HCT116 (cell line): Measurements from ENCODE around the gene PSME4. TPM values are rescaled to one million over a fixed set of nuclear protein-coding genes. Genes with fewer than 3 reads are reported as not detected.
"Not testable (repeated sequence)": the region's sequence is repeated elsewhere in the genome, so short reads cannot be mapped to it uniquely, and the experiment has no call there.

Source experiments
- ATAC-seq: fragments of 200-7000 bp; cut with Tn5 transposase; 2 replicates; pipeline ENCODE4 v1.9.1; 2020; ENCODE audit warnings: mild to moderate bottlenecking, moderate library complexity
- BruUV-seq: library from RNA; stranded (reverse); fragments of 400-500 nt; replicated peaks from 2 replicates; lab custom pipeline; 2021; lab: Mats Ljungman, UMichigan
- CTCF ChIA-PET: fragments of 300-600 bp; sonication (Branson Sonifier 250); formaldehyde crosslinking; loops from one replicate; lab custom pipeline; 2021; ENCODE audit warnings: antibody characterized with exemption; lab: Charles Lee
- POLR2A ChIA-PET: fragments of 300-600, 350-600 bp; sonication (Branson Sonifier 250); formaldehyde crosslinking; loops from one replicate; lab custom pipeline; 2021; ENCODE audit warnings: antibody characterized with exemption; lab: Charles Lee
- RAD21 ChIA-PET, 2 experiments: fragments of 300-600 bp; sonication (Branson Sonifier 250); formaldehyde crosslinking; loops; one replicate each; lab custom pipeline; 2023; ENCODE audit warnings: low total read pairs in 2 of 2; ENCODE audit not compliant: uncharacterized antibody in 2 of 2, unreplicated experiment in 2 of 2, low non-redundant PET in 1 of 2; lab: Charles Lee
- DNase-seq: peaks from one replicate; pipeline ENCODE4 v3.0.0-alpha.2; 2010; ENCODE audit warnings: low read depth, low spot score
- H2AFZ ChIP-seq: fragments of 200-600 bp; shearing (Covaris generic), sonication (generic); 2 replicates; pipeline ENCODE4 v1.6.1; 2017; ENCODE audit warnings: low read depth, mixed run types, mixed read lengths, antibody characterized with exemption, low read length; ENCODE audit not compliant: poor library complexity, severe bottlenecking
- H3K27ac ChIP-seq: 2 replicates; pipeline ENCODE4 v1.5.1; 2012; ENCODE audit warnings: low read depth, low read length
- H3K27me3 ChIP-seq: fragments of 200-600 bp; sonication (generic); 2 replicates; pipeline ENCODE4 v1.6.1; 2016; ENCODE audit warnings: mixed run types, low read length, mixed read lengths; ENCODE audit not compliant: insufficient read depth
- H3K36me3 ChIP-seq, 2 experiments: fragments of 200-500 bp in 1 of 2; fragments of 200-600 bp in 1 of 2; sonication (Bioruptor generic) in 1 of 2; sonication (generic) in 1 of 2; 2 replicates each; pipeline versions ENCODE4 v1.5.1 to v1.6.1; 2014 to 2016; ENCODE audit warnings: low read length in 2 of 2, inconsistent platforms in 1 of 2, mixed read lengths in 1 of 2, mixed run types in 1 of 2; ENCODE audit not compliant: insufficient read depth in 2 of 2, control insufficient read depth in 1 of 2
- H3K4me1 ChIP-seq, 2 experiments: fragments of 200-600 bp in 1 of 2; sonication (generic) in 1 of 2; 2 replicates each; pipeline versions ENCODE4 v1.5.1 to v1.6.1; 2012 to 2017; ENCODE audit warnings: low read length in 2 of 2, inconsistent platforms in 1 of 2, mild to moderate bottlenecking in 1 of 2, mixed read lengths in 1 of 2, mixed run types in 1 of 2, moderate library complexity in 1 of 2; ENCODE audit not compliant: insufficient read depth in 2 of 2, control insufficient read depth in 1 of 2
- H3K4me2 ChIP-seq: fragments of 200-600 bp; sonication (generic); 2 replicates; pipeline ENCODE4 v1.6.1; 2017; ENCODE audit warnings: mixed run types, low read length, mixed read lengths
- H3K4me3 ChIP-seq, 2 experiments: fragments of 200-600 bp in 1 of 2; sonication (generic) in 1 of 2; replicated peaks in 1 of 2; 2 replicates each; pipeline ENCODE4 v1.5.1; 2011 to 2016; ENCODE audit warnings: low read length in 2 of 2, control low read depth in 1 of 2, low read depth in 1 of 2, mild to moderate bottlenecking in 1 of 2, mixed read lengths in 1 of 2, mixed run types in 1 of 2
- H3K79me2 ChIP-seq: fragments of 200-600 bp; sonication (generic); 2 replicates; pipeline ENCODE4 v1.6.1; 2017; ENCODE audit warnings: mild to moderate bottlenecking, mixed run types, low read length, moderate library complexity, mixed read lengths; ENCODE audit not compliant: insufficient read depth
- H3K9ac ChIP-seq: fragments of 200-600 bp; sonication (generic); 2 replicates; pipeline ENCODE4 v1.6.1; 2016; ENCODE audit warnings: low read length, mixed read lengths
- H3K9me2 ChIP-seq: fragments of 200-600 bp; sonication (generic), shearing (Covaris generic); 2 replicates; pipeline ENCODE4 v1.6.1; 2017; ENCODE audit warnings: mixed run types, mild to moderate bottlenecking, moderate library complexity; ENCODE audit not compliant: insufficient read depth
- H3K9me3 ChIP-seq, 2 experiments: fragments of 200-500 bp in 1 of 2; fragments of 200-600 bp in 1 of 2; sonication (Bioruptor generic) in 1 of 2; sonication (generic) in 1 of 2; 2 replicates each; pipeline ENCODE4 v1.6.1; 2014 to 2017; ENCODE audit warnings: low read length in 2 of 2, mixed read lengths in 2 of 2, inconsistent platforms in 1 of 2, low read depth in 1 of 2, mild to moderate bottlenecking in 1 of 2, mixed run types in 1 of 2, moderate library complexity in 1 of 2; ENCODE audit not compliant: control insufficient read depth in 1 of 2, insufficient read depth in 1 of 2
- H4K20me1 ChIP-seq: fragments of 200-600 bp; sonication (generic), shearing (Covaris generic); 2 replicates; pipeline ENCODE4 v1.6.1; 2017; ENCODE audit warnings: mixed run types, mild to moderate bottlenecking, moderate library complexity; ENCODE audit not compliant: insufficient read depth
- CEBPB ChIP-seq: IDR thresholded peaks from 2 replicates; pipeline ENCODE4 v1.6.1; 2012; ENCODE audit warnings: low read depth
- EGR1 ChIP-seq: IDR thresholded peaks from 2 replicates; pipeline ENCODE4 v1.6.1; 2012; ENCODE audit warnings: low read depth
- ELF1 ChIP-seq: IDR thresholded peaks from 2 replicates; pipeline ENCODE4 v1.6.1; 2012; ENCODE audit warnings: low read depth, borderline replicate concordance
- EZH2 ChIP-seq: fragments of 200-600 bp; sonication (generic); IDR thresholded peaks from 2 replicates; pipeline ENCODE4 v1.6.1; 2017; ENCODE audit warnings: antibody characterized with exemption, mixed run types
- EZH2phosphoT487 ChIP-seq: fragments of 200-600 bp; IDR thresholded peaks from 2 replicates; pipeline ENCODE4 v1.6.1; 2018; ENCODE audit warnings: antibody characterized with exemption, borderline replicate concordance
- FOSL1 ChIP-seq: IDR thresholded peaks from 2 replicates; pipeline ENCODE4 v1.6.1; 2012; ENCODE audit warnings: low read depth
- JUND ChIP-seq: IDR thresholded peaks from 2 replicates; pipeline ENCODE4 v1.6.1; 2012
- RAD21 ChIP-seq: IDR thresholded peaks from 2 replicates; pipeline ENCODE4 v1.6.1; 2012; ENCODE audit warnings: low read depth, mild to moderate bottlenecking
- SIN3A ChIP-seq: IDR thresholded peaks from 2 replicates; pipeline ENCODE4 v1.6.1; 2012; ENCODE audit warnings: low read depth
- SP1 ChIP-seq: IDR thresholded peaks from 2 replicates; pipeline ENCODE4 v1.6.1; 2012; ENCODE audit warnings: low read depth
- TCF7L2 ChIP-seq: IDR thresholded peaks from 2 replicates; pipeline ENCODE4 v1.7.0; 2011; ENCODE audit warnings: borderline replicate concordance, inconsistent platforms; ENCODE audit not compliant: insufficient read depth, insufficient read length; ENCODE audit errors: extremely low read depth
- YY1 ChIP-seq: IDR thresholded peaks from 2 replicates; pipeline ENCODE4 v1.6.1; 2011; ENCODE audit warnings: low read length, low read depth, moderate library complexity, mild to moderate bottlenecking; ENCODE audit not compliant: insufficient replicate concordance; ENCODE audit errors: extremely low read depth
- ZFX ChIP-seq: fragments of 450-650 bp; IDR thresholded peaks from 2 replicates; pipeline ENCODE4 v1.6.1; 2017
- intact Hi-C: fragments of 100-400 bp; cut with micrococcal nuclease; formaldehyde crosslinking; loops from 2 replicates; pipeline ENCODE4 v1.10.0; 2022
- total RNA-seq: library from RNA; stranded (reverse); gene quantifications from one replicate; pipeline ENCODE4 v1.2.1, GENCODE V29; 2021; ENCODE audit not compliant: unreplicated experiment
- TF ChIP-seq, protein P1 (sequence below): IDR thresholded peaks from 2 replicates; pipeline ENCODE4 v1.6.1; 2011; ENCODE audit warnings: mild to moderate bottlenecking, low read length, moderate library complexity; ENCODE audit not compliant: insufficient replicate concordance; ENCODE audit errors: extremely low read depth
- TF ChIP-seq, protein P2 (sequence below): IDR thresholded peaks from 2 replicates; pipeline ENCODE4 v1.6.1; 2012
- TF ChIP-seq, protein P3 (sequence below): IDR thresholded peaks from 2 replicates; pipeline ENCODE4 v1.6.1; 2012

The PSME4 gene
- total RNA-seq, 1 experiment from 2014 or later = 53.2 TPM

DNA sequence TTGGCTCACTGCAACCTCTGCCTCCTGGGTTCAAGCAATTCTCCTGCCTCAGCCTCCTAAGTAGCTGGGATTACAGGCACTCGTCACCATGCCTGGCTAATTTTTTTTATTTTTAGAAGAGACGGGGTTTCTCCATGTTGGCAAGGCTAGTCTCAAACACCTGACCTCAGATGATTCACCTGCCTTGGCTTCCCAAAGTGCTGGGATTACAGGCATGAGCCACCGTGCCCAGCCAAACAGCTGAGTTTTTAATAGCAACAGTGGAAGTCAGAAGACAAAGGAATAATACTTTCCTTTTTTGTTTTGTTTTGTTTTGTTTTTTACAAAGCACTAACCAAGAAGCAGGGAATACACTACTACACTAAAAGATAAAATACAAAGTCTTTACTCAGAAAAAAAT, 127.9 kb downstream of the PSME4 start:
- no peaks in the 10 kb centered on the region for H3K9me3 ChIP-seq
- CTCF ChIA-PET = no interaction called here

GRCh38 chr2:53841651-53842050, 129.1 kb downstream of the PSME4 start:
- H3K4me3 ChIP-seq, H3K4me2 ChIP-seq, H3K9me2 ChIP-seq, H2AFZ ChIP-seq, DNase-seq, intact Hi-C loops, H3K27ac ChIP-seq, H3K79me2 ChIP-seq, H3K9ac ChIP-seq, H3K4me1 ChIP-seq, ATAC-seq, H3K9me3 ChIP-seq, H4K20me1 ChIP-seq, POLR2A ChIA-PET, CTCF ChIA-PET, BruUV-seq, H3K36me3 ChIP-seq, RAD21 ChIA-PET, H3K27me3 ChIP-seq: not testable (repeated sequence)

More for the DNA sequence above, 127.9 kb downstream of the PSME4 start:
- Histone ChIP-seq H3K27me3 (no peaks in the 10 kb centered on the region), H3K4me2 (no peak overlapping the region), H3K9me2 (no peaks in the 10 kb centered on the region), H2AFZ (no peak overlapping the region), H3K27ac (no peak overlapping the region), H3K4me3 (no peak overlapping the region), H3K79me2 (no peaks in the 10 kb centered on the region), H3K36me3 (no peaks in the 10 kb centered on the region), H3K4me1 (no peaks in the 10 kb centered on the region), H3K9ac (no peak overlapping the region), H4K20me1 (no peaks in the 10 kb centered on the region)
- TF ChIP-seq FOSL1 = no peak
- TF ChIP-seq CEBPB = no peak
- no peak for TF ChIP-seq RAD21
- TF ChIP-seq, protein P1, sequence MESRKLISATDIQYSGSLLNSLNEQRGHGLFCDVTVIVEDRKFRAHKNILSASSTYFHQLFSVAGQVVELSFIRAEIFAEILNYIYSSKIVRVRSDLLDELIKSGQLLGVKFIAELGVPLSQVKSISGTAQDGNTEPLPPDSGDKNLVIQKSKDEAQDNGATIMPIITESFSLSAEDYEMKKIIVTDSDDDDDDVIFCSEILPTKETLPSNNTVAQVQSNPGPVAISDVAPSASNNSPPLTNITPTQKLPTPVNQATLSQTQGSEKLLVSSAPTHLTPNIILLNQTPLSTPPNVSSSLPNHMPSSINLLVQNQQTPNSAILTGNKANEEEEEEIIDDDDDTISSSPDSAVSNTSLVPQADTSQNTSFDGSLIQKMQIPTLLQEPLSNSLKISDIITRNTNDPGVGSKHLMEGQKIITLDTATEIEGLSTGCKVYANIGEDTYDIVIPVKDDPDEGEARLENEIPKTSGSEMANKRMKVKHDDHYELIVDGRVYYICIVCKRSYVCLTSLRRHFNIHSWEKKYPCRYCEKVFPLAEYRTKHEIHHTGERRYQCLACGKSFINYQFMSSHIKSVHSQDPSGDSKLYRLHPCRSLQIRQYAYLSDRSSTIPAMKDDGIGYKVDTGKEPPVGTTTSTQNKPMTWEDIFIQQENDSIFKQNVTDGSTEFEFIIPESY = no peak
- no peak for TF ChIP-seq YY1
- no peak for TF ChIP-seq JUND
- no peak for TF ChIP-seq EZH2
- TF ChIP-seq ELF1 = no peak
- TF ChIP-seq ZFX = no peak
- TF ChIP-seq, protein P2, sequence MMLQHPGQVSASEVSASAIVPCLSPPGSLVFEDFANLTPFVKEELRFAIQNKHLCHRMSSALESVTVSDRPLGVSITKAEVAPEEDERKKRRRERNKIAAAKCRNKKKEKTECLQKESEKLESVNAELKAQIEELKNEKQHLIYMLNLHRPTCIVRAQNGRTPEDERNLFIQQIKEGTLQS = no peak
- no peak for TF ChIP-seq SP1
- TF ChIP-seq EGR1 = no peak
- TF ChIP-seq, protein P3, sequence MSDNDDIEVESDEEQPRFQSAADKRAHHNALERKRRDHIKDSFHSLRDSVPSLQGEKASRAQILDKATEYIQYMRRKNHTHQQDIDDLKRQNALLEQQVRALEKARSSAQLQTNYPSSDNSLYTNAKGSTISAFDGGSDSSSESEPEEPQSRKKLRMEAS = no peak
- no peak for TF ChIP-seq EZH2phosphoT487
- no peak for TF ChIP-seq TCF7L2
- TF ChIP-seq SIN3A = no peak
- POLR2A ChIA-PET = no interaction called here
- DNase-seq (no peak), ATAC-seq (no peak)
- intact Hi-C loops = no loop called here
- RAD21 ChIA-PET = no interaction called here
- no TSS peak for BruUV-seq
